ENCODE results near the gene IRF4.
"Not testable (repeated sequence)": the region's sequence is repeated elsewhere in the genome, so short reads cannot be mapped to it uniquely, and the experiment has no call there.

IRF4 gene

GRCh38 chr6:369559-370431, 21.8 kb upstream of the IRF4 start:
- FAIRE-seq, result no peak
- TF ChIP-seq TAF1 (IDR thresholded peaks at IDR 0.05; ENCODE audit: borderline replicate concordance, low read depth, low read length), result no peak
- TF ChIP-seq POLR2AphosphoS5 (IDR thresholded peaks at IDR 0.05; ENCODE audit: low read depth, low read length), result no peak
- TF ChIP-seq POLR2A (IDR thresholded peaks at IDR 0.05; ENCODE audit: low read depth, low read length), result no peak

GRCh38 chr6:370555-370954, 21.0 kb upstream of the IRF4 start:
- no peak for FAIRE-seq
- no peak for DNase-seq (ENCODE audit: insufficient read length)

More at GRCh38 chr6:369559-370431, 21.8 kb upstream of the IRF4 start:
- DNase-seq (ENCODE audit: insufficient read length), result no peak

GRCh38 chr6:371851-372250, 19.7 kb upstream of the IRF4 start:
- DNase-seq (ENCODE audit: insufficient read length), result not testable (repeated sequence)

More at GRCh38 chr6:370555-370954, 21.0 kb upstream of the IRF4 start:
- TF ChIP-seq POLR2AphosphoS5 (IDR thresholded peaks at IDR 0.05; ENCODE audit: low read depth, low read length), result no peak
- TF ChIP-seq TAF1 (IDR thresholded peaks at IDR 0.05; ENCODE audit: borderline replicate concordance, low read depth, low read length), result no peak
- no peak for TF ChIP-seq POLR2A (IDR thresholded peaks at IDR 0.05; ENCODE audit: low read depth, low read length)

GRCh38 chr6:372336-372911, 19.1 kb upstream of the IRF4 start:
- TF ChIP-seq TAF1 (IDR thresholded peaks at IDR 0.05; ENCODE audit: borderline replicate concordance, low read depth, low read length) (no peak), POLR2AphosphoS5 (IDR thresholded peaks at IDR 0.05; ENCODE audit: low read depth, low read length) (no peak), POLR2A (IDR thresholded peaks at IDR 0.05; ENCODE audit: low read depth, low read length) (no peak)
- DNase-seq (ENCODE audit: insufficient read length), result no peak
- no peak for FAIRE-seq

More at GRCh38 chr6:371851-372250, 19.7 kb upstream of the IRF4 start:
- not testable (repeated sequence) for FAIRE-seq

- no peak for DNase-seq (ENCODE audit: insufficient read length)
- FAIRE-seq, result no peak
- no peak for TF ChIP-seq TAF1 (IDR thresholded peaks at IDR 0.05; ENCODE audit: borderline replicate concordance, low read depth, low read length)
These were observed 18.5 kb upstream of the IRF4 start for GRCh38 chr6:373031-373430.

- TF ChIP-seq POLR2AphosphoS5 (IDR thresholded peaks at IDR 0.05; ENCODE audit: low read depth, low read length), result no peak
- no peak for TF ChIP-seq TAF1 (IDR thresholded peaks at IDR 0.05; ENCODE audit: borderline replicate concordance, low read depth, low read length)
- no peak for TF ChIP-seq POLR2A (IDR thresholded peaks at IDR 0.05; ENCODE audit: low read depth, low read length)
- DNase-seq (ENCODE audit: insufficient read length) (no peak), FAIRE-seq (no peak)
These were observed 17.5 kb upstream of the IRF4 start for GRCh38 chr6:373773-374724.

GRCh38 chr6:374956-375355, 16.6 kb upstream of the IRF4 start:
- no peak for TF ChIP-seq POLR2AphosphoS5 (IDR thresholded peaks at IDR 0.05; ENCODE audit: low read depth, low read length)
- TF ChIP-seq TAF1 (IDR thresholded peaks at IDR 0.05; ENCODE audit: borderline replicate concordance, low read depth, low read length), result no peak
- no peak for TF ChIP-seq POLR2A (IDR thresholded peaks at IDR 0.05; ENCODE audit: low read depth, low read length)
- DNase-seq (ENCODE audit: insufficient read length) (no peak), FAIRE-seq (no peak)

GRCh38 chr6:376827-377640, 14.5 kb upstream of the IRF4 start:
- no peak for FAIRE-seq
- TF ChIP-seq POLR2AphosphoS5 (IDR thresholded peaks at IDR 0.05; ENCODE audit: low read depth, low read length), result no peak
- TF ChIP-seq POLR2A (IDR thresholded peaks at IDR 0.05; ENCODE audit: low read depth, low read length), result no peak
- TF ChIP-seq TAF1 (IDR thresholded peaks at IDR 0.05; ENCODE audit: borderline replicate concordance, low read depth, low read length), result no peak
- no peak for DNase-seq (ENCODE audit: insufficient read length)

- FAIRE-seq; DNase-seq (ENCODE audit: insufficient read length): not testable (repeated sequence)
These were observed 13.9 kb upstream of the IRF4 start for GRCh38 chr6:377641-378020.

GRCh38 chr6:378090-378957, 13.2 kb upstream of the IRF4 start:
- DNase-seq (ENCODE audit: insufficient read length) (no peak), FAIRE-seq (peak; percentile 88)
- TF ChIP-seq POLR2A (IDR thresholded peaks at IDR 0.05; ENCODE audit: low read depth, low read length), result no peak
- TF ChIP-seq POLR2AphosphoS5 (IDR thresholded peaks at IDR 0.05; ENCODE audit: low read depth, low read length), result no peak
- no peak for TF ChIP-seq TAF1 (IDR thresholded peaks at IDR 0.05; ENCODE audit: borderline replicate concordance, low read depth, low read length)
